Measurements from ENCODE around the gene DIDO1. TPM values are rescaled to one million over a fixed set of nuclear protein-coding genes. Genes with fewer than 3 reads are reported as not detected.

The DIDO1 gene
- total RNA-seq, 2 experiments from 2014 or later, result 51.9 to 54.3 TPM

DNA sequence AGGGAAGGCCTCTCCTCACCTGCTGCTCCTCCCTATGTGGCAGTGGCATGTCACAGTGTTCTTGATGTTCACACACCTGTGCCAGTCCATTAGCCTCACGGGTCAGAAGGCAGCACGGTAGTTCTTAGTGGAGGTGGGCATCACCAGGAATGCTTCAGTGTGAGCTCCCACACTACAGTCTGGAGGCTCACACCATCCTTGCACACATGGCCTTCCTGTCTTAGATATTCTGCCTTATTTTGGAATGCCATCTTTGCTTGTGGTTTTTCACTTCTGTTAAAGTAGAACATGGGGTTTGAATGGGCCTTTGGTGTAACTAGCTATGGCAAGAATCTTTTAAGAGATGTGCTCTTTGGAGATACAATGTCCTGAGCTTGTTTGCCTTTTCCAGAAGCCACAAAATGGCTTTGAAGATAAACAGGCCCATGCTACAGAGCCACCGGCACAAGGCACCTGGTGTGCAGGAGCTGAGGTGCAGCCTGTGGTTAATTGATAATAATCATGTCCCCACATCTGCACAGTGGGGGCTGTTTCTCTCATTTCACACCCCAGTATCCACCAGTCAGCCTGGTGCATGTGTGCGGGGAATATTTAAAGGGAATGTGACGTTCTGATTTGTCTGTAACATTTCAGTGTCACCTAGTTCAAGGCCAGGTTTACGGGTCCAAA is 23.0 kb upstream of the DIDO1 start:
- no peak for DNase-seq
- Mint-ChIP-seq H3K4me3 (peak overlapping the region; percentile 34), H3K27me3 (no peaks in the 10 kb centered on the region), H3K36me3 (ENCODE audit: low read depth) (peaks cover 62% of the 10 kb centered on the region), H3K9me3 (no peaks in the 10 kb centered on the region), H3K4me1 (ENCODE audit: low read depth) (peaks cover 29% of the 10 kb centered on the region), H3K27ac (no peak overlapping the region)
- Histone ChIP-seq H3K9me3 (ENCODE audit: control insufficient read depth in 1 of 2, insufficient read depth in 1 of 2, low read length in 2 of 2) (peaks cover 0 to under 1% of the 10 kb centered on the region in 2 experiments), H3K27ac (ENCODE audit: low read depth in 1 of 2, low read length in 2 of 2) (no peak overlapping the region), H3K4me1 (ENCODE audit: insufficient read depth, low read length) (peaks cover 34% of the 10 kb centered on the region), H3K36me3 (ENCODE audit: insufficient read depth, low read length) (peaks cover 57% of the 10 kb centered on the region), H3K4me3 (ENCODE audit: low read length) (no peak overlapping the region), H3K27me3 (ENCODE audit: control insufficient read depth in 1 of 2, insufficient read depth in 2 of 2, low read length in 2 of 2) (no peaks in the 10 kb centered on the region)
- TF ChIP-seq, protein P1, sequence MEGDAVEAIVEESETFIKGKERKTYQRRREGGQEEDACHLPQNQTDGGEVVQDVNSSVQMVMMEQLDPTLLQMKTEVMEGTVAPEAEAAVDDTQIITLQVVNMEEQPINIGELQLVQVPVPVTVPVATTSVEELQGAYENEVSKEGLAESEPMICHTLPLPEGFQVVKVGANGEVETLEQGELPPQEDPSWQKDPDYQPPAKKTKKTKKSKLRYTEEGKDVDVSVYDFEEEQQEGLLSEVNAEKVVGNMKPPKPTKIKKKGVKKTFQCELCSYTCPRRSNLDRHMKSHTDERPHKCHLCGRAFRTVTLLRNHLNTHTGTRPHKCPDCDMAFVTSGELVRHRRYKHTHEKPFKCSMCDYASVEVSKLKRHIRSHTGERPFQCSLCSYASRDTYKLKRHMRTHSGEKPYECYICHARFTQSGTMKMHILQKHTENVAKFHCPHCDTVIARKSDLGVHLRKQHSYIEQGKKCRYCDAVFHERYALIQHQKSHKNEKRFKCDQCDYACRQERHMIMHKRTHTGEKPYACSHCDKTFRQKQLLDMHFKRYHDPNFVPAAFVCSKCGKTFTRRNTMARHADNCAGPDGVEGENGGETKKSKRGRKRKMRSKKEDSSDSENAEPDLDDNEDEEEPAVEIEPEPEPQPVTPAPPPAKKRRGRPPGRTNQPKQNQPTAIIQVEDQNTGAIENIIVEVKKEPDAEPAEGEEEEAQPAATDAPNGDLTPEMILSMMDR (IDR thresholded peaks at IDR 0.05), result no peak
- CTCF ChIA-PET, result interaction anchor here (1.2 kb wide), 1 partner anchor 23 kb away, joined by 4 read pairs; no protein-coding TSS in a partner anchor
- intact Hi-C loops (cut with DNase I, micrococcal nuclease), result no loop called here
- POLR2A ChIA-PET, result interaction anchor here (1.4 kb wide), 1 partner anchor 12 kb away, joined by 6 read pairs; the partner anchor contains the start of gene GID8
- no peak for ATAC-seq (ENCODE audit: poor library complexity)

DNA sequence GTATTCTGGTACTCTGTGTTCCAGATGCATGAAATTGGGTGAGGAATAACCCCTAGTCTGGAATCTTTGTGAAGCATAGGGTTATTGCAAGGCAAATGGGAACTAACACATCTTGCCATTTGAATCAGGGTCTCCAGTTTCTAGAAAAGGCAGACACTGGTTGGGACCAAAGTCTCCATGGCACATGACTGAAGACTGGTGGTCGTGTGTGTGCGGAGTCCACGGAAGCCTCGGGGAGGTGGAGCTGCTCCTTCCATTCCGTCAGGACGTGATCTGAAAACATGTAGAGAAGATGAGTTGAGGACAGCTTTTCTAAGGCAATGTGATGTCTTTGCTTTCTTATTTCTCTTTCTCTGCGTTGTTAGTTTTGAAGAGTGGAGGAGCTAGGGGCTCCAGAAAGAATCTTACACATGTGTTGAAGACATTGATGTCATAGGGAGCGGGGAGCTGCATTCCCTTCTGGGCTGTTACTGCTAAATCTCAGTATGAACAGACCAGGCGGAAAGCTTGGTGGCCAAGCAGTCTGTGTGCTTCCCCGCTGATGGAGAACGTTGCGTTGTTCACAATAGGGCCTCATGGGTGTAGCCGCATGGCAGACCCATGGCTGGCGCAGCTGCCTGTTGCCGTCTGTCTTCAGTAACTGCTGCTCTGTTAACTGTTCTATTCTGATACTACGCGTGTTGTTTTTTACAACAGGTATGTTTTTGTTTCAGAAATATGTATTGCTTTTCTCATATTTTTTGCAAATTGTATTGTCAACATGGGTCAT is 21.4 kb upstream of the DIDO1 start:
- ChIA-PET CTCF (interaction anchor here (1.0 to 1.2 kb wide), 2 partner anchors 25 to 61 kb away, joined by 3 to 4 read pairs; no protein-coding TSS in a partner anchor), POLR2A (interaction anchor here (0.9 to 1.4 kb wide), 3 partner anchors 10 to 154 kb away, joined by 3 to 6 read pairs (median 3); partner anchors contain the start of genes DIDO1 and GID8)
- Histone ChIP-seq H3K4me1 (ENCODE audit: insufficient read depth, low read length) (peaks cover 18% of the 10 kb centered on the region), H3K36me3 (ENCODE audit: insufficient read depth, low read length) (peaks cover 73% of the 10 kb centered on the region), H3K9me3 (ENCODE audit: control insufficient read depth in 1 of 2, insufficient read depth in 1 of 2, low read length in 2 of 2) (no peaks in the 10 kb centered on the region), H3K27ac (ENCODE audit: low read depth in 1 of 2, low read length in 2 of 2) (no peak overlapping the region), H3K27me3 (ENCODE audit: control insufficient read depth in 1 of 2, insufficient read depth in 2 of 2, low read length in 2 of 2) (no peaks in the 10 kb centered on the region), H3K4me3 (ENCODE audit: low read length) (no peak overlapping the region)
- Mint-ChIP-seq H3K36me3 (ENCODE audit: low read depth) (peaks cover 75% of the 10 kb centered on the region), H3K27ac (no peak overlapping the region), H3K9me3 (no peaks in the 10 kb centered on the region), H3K4me1 (ENCODE audit: low read depth) (peaks cover 20% of the 10 kb centered on the region), H3K4me3 (no peak overlapping the region), H3K27me3 (no peaks in the 10 kb centered on the region)
- DNase-seq, result no peak
- TF ChIP-seq, protein P1 (IDR thresholded peaks at IDR 0.05), result no peak
- no peak for ATAC-seq (ENCODE audit: poor library complexity)
- intact Hi-C loops (cut with DNase I, micrococcal nuclease), result no loop called here

GRCh38 chr20:62946918-62947317 is 20.6 kb upstream of the DIDO1 start:
- H3K4me1 ChIP-seq (ENCODE audit: insufficient read depth, low read length), result peaks cover 13% of the 10 kb centered on the region
- H3K27ac ChIP-seq (ENCODE audit: low read depth in 1 of 2, low read length in 2 of 2), result no peak overlapping the region
- no peaks in the 10 kb centered on the region for H3K27me3 Mint-ChIP-seq
- H3K9me3 ChIP-seq (ENCODE audit: control insufficient read depth in 1 of 2, insufficient read depth in 1 of 2, low read length in 2 of 2), result no peaks in the 10 kb centered on the region
- POLR2A ChIA-PET, result no interaction called here
- H3K4me3 ChIP-seq (ENCODE audit: low read length), result no peak overlapping the region
- no peak overlapping the region for H3K4me3 Mint-ChIP-seq
- H3K36me3 Mint-ChIP-seq (ENCODE audit: low read depth), result peaks cover 80% of the 10 kb centered on the region
- no peak for ATAC-seq (ENCODE audit: poor library complexity)
- H3K27me3 ChIP-seq (ENCODE audit: control insufficient read depth in 1 of 2, insufficient read depth in 2 of 2, low read length in 2 of 2), result no peaks in the 10 kb centered on the region
- CTCF ChIA-PET, result no interaction called here
- intact Hi-C loops (cut with DNase I, micrococcal nuclease), result no loop called here
- TF ChIP-seq, protein P1 (IDR thresholded peaks at IDR 0.05), result no peak
- peaks cover 80% of the 10 kb centered on the region for H3K36me3 ChIP-seq (ENCODE audit: insufficient read depth, low read length)
- no peak overlapping the region for H3K27ac Mint-ChIP-seq
- no peaks in the 10 kb centered on the region for H3K9me3 Mint-ChIP-seq
- peaks cover 18% of the 10 kb centered on the region for H3K4me1 Mint-ChIP-seq (ENCODE audit: low read depth)
- no peak for DNase-seq
